Epidermal melanocyte (primary cell): ENCODE results near the gene NTM.
"Not testable (repeated sequence)": the region's sequence is repeated elsewhere in the genome, so short reads cannot be mapped to it uniquely, and the experiment has no call there.

ENCODE experiments used
- DNase-seq: peaks from one replicate; pipeline ENCODE4 v3.0.0; 2011; ENCODE audit warnings: low spot score; ENCODE audit not compliant: insufficient read length

The NTM gene

GRCh38 chr11:132293586-132293985 is 923.2 kb downstream of the NTM start:
- DNase-seq, result no peak

GRCh38 chr11:132296946-132297610 is 926.7 kb downstream of the NTM start:
- DNase-seq, result no peak

GRCh38 chr11:132298357-132298756 is 927.9 kb downstream of the NTM start:
- no peak for DNase-seq

GRCh38 chr11:132300283-132300682 is 929.9 kb downstream of the NTM start:
- no peak for DNase-seq

- DNase-seq, result no peak
These were observed 931.0 kb downstream of the NTM start for GRCh38 chr11:132301465-132301864.

- no peak for DNase-seq
These were observed 931.5 kb downstream of the NTM start for GRCh38 chr11:132301900-132302299.

GRCh38 chr11:132307309-132308020 is 937.0 kb downstream of the NTM start:
- DNase-seq, result no peak

- DNase-seq, result no peak
These were observed 940.3 kb downstream of the NTM start for GRCh38 chr11:132310390-132311375.

- DNase-seq, result no peak
These were observed 941.3 kb downstream of the NTM start for GRCh38 chr11:132311703-132312102.

- no peak for DNase-seq
These were observed 941.7 kb downstream of the NTM start for GRCh38 chr11:132312161-132312560.

GRCh38 chr11:132312701-132313111 is 942.3 kb downstream of the NTM start:
- DNase-seq, result peak; percentile 60

GRCh38 chr11:132314911-132315455 is 944.6 kb downstream of the NTM start:
- DNase-seq, result no peak

- DNase-seq, result no peak
These were observed 945.3 kb downstream of the NTM start for GRCh38 chr11:132315696-132316095.

- no peak for DNase-seq
These were observed 948.2 kb downstream of the NTM start for GRCh38 chr11:132318421-132319157.

- not testable (repeated sequence) for DNase-seq
These were observed 949.0 kb downstream of the NTM start for GRCh38 chr11:132319419-132319818.

GRCh38 chr11:132330515-132330914 is 960.1 kb downstream of the NTM start:
- no peak for DNase-seq

GRCh38 chr11:132332521-132332920 is 962.1 kb downstream of the NTM start:
- no peak for DNase-seq

- no peak for DNase-seq
These were observed 964.4 kb downstream of the NTM start for GRCh38 chr11:132334769-132335280.

- DNase-seq, result no peak
These were observed 964.9 kb downstream of the NTM start for GRCh38 chr11:132335311-132335710.

- no peak for DNase-seq
These were observed 966.5 kb downstream of the NTM start for GRCh38 chr11:132336781-132337535.
